Right renal pelvis (tissue), 4 donors: ENCODE measurements around the gene RNF220. TPM values are rescaled to one million over a fixed set of nuclear protein-coding genes. Genes with fewer than 3 reads are reported as not detected.

Experiments
- DNase-seq, 4 donors: peaks; one replicate each; pipeline ENCODE4 v3.0.0-alpha.2; 2013; ENCODE audit warnings: low read depth in 4 of 4, low spot score in 3 of 4, missing footprints in 1 of 4
- polyA plus RNA-seq, 4 donors: library from polyadenylated mRNA; unstranded; fragments of 120-200 nt; gene quantifications; one replicate each; pipeline ENCODE4 v1.2.1, GENCODE V29; 2013; ENCODE audit not compliant: insufficient read length in 4 of 4

The RNF220 gene
- polyA plus RNA-seq, 4 donors: 93.0 to 101 (median 95.7) TPM

DNA sequence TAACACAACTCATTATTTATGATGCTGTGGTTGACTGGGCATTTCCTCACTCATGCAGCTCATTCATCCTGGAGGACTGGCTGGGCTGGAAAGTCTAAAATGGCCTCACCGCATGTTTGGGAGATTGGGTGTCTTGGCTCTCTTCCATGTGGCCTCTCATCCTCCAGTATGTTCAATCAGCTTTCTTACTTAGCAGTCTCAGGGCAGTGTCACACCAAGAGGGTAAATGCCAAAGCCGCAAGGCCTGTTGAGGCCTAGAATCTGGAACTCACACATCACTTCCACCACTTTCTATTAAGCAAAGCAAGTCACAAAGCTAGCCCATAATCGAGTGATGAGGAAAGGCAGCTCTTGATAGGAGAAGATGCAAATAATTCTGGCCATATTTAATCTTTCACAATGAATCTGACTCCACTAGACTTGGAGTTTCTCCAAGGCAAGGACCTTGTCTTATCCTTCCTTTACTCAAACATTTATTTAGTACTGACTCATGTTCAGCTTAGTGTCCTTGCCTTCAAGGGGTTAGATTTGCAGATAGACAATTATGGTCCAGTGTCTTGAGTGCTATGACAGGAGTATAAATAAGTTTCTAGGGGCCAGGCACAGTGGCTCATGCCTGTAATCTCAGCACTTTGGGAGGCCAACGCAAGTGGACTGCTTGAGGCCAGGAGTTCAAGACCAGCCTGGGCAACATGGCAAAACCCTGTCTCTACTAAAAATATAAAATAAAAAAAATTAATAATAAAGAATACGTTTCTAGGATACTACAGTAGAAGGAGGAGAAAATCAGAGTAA lies 224.1 kb downstream of the RNF220 start:
- no peak for DNase-seq

DNA sequence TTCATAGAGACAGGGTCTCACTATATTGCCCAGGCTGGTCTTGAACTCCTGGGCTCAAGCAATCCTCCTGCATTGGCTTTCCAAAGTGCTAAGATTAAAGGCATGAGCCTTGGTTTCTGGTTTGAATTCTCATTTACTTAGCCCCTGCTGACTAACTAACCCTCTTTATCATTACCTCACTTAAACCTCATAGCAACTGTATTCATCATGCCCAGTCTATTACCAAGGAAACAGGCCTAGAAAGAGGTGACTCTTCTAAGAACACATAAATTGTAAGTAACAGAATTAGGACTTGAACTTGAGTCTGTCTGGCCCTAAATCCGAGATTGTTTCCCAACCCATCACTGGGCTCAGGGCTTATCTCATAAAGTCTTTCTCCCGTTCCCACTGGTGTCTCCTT lies 225.1 kb downstream of the RNF220 start:
- DNase-seq: no peak

DNA sequence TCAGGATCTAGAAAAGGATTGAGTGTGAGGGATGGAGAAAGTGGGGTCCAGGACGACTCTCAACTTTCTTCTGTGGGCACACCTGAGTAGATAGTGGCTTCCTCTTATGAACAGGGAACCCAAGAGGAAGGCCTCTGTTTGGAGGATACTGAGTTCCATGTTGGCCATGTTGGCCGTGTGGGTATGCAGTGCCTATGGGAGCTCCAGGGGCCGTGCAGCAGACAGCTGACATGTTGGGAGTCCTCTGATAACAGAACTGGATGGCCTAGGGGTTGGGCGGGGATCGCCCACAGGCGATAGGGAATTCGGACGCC lies 226.2 kb downstream of the RNF220 start:
- DNase-seq: no peak

DNA sequence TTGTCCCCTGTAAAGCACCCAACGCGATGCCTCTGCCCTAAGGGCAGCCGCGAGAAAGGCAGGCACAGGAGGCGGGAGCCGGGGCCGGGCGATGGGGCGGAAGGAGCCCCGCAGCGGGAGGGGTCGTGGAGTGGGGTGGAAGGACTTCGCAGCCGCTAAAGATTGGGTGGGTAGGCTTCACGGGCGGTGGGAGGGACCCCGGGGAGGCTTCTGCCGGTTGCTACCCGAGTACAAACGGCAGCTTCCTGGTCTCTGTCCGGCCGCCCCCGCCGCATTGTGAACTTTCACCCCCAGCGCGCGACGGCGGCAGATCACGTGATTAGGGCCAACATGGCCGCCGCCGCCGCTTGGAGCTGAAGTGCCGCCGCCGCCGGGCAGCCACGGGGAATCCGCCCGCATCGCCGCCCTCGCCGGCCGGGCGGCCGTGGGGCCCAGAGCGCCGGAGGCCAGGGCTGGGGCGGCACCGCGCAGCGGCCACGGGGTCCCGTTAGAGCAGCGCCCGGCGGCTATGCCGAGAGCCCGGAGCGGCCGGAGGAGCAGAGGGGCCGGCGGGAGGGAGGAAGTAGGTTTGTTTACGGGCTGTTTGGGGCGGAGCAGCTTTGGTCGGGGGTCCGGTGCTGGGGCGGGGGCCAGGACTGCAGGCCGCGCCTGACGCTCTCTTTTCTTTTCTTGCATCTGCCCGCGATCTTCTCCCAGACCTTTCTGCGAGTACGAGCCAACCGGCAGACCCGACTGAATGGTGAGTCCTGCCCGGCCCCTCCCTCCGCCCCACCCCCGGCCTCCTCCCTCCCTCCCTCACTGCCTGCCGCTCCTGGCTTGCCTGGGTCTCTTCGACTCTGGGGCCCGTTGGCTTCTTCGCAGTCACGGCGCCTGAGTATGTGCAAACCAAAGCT lies 226.8 kb downstream of the RNF220 start:
- peak; percentile 71 to 81 (median 75) for DNase-seq

DNA sequence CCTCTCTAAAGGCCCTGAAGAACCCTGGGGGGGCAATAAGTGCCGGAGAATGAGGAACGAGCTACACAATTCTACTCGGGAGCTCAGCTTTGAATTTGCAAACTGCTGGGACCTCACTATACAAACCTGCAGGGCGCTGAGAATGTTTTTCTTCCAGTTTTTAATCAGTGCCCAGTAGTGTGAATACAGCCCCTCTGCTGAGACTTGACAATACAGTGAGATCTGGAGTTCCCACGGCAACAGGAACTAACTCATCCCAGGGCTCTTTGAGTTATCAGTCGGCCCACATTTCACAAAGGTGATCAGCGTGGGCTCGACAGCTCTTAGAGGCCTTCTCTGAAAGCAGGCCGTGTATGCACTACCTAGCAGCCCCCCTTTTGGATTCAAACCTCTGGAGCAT lies 227.5 kb downstream of the RNF220 start:
- DNase-seq: no peak

DNA sequence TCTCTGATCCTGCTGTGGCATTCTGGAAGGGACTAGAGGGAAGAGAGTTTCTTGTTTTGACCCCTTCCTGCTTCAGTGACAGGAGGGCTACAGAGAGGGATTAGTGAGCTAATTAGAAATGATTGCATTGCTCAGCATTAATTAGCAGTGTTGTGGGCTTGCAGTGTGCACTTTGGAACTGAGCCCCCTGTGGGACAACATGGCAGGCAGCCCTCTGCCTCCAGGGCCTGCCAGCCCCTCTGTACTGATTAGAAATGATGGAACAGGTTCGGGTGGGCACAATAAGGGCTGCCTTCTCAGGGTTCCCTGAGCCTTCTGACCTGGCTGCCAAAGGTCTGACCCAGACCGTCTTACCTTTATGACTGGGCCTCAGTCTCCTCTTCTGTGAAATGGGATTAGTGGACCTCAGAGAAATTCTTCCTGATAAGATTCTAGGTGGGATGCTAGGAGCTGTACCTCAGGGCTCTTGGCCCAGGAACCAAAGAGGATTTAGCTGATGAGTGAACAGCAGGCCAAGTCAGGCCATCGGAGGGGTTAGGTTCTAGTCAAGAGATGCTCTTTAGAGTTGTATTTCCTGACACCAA lies 229.6 kb downstream of the RNF220 start:
- DNase-seq: no peak

DNA sequence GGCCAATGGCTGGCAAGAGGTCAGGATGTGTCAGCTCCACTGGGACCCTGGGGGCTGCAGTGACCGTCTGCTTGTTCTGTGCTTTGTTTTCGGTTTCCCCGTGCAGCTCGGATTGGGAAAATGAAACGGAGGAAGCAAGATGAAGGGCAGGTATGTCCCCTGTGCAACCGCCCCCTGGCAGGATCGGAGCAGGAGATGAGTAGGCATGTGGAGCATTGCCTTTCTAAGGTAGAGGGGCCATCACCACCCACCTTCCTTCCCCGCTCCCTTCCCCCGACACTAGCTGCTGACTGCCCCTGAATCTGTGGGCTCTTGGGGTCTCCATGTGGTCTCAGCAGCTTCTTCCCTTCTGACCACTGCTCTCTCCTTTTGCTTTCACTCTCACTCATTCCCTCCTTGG lies 230.4 kb downstream of the RNF220 start:
- no peak for DNase-seq

DNA sequence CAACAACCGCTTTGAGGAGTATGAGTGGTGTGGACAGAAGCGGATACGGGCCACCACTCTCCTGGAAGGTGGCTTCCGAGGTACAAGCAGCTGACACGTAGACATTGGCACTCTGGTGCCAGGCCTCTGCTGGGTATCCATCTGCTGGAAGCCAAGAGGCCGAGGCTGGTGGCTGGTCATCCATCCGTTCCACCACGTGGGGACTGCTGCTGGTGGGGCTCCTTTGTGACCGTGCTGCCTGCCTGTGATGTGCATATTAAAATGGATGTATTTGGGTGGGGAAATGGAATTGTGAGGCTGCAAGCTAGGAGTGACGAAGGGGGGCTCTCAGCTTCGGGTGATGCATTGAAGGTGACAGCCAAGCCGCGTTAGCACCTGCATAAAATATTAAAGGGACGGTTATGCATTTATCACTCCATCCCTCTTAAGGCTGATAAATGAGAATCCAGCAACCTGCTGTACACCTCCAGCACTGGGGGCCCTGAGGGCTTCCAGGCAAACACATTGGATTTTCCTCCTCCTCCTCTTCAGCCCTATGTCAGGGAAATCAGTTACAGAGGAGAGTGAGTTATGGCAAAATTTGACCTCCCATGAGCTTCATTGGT lies 231.1 kb downstream of the RNF220 start:
- DNase-seq: no peak

DNA sequence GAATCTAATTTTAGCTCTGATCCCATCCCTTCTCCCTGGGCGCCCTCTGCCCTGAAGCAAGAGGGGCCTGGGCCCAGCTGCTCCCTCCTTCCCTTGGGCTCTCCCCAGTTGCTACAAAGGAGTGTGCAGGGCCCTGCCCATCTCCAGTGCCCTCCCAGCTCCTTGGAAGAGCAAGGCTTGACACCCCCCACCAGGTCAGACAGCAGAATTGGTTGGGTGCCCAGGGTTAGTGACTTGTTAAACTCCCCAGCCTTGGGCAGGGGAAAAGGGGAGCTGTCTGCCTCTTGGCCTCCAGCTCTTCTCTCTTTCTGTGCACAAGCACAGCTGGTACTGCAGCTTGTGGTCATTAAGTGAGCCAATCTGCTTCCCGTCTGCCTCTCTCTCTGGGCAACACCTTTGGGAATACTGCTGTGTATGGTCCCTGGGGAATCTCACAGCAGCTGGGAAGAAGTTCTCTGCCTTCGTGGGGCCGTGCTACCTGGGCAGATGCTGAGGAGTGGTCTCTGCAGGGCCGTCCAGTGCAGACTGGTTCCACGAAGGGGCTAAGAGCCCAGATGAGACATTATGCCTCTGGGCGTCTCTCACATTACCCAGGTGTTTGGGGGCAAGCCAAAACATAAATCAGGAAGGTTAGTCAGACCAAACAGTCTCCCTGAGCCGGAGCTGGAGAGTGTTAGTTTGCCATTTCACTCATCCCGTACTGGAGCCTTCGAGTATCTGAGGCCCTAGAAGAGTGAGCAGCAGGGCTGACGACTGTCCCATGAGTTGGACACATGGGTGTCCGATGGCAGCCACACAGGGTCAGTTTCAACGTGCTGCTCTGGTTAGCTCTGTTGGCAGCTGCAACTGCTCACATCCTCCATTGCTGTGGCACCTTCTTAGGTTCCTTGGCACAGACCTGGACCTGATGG lies 231.9 kb downstream of the RNF220 start:
- no peak for DNase-seq

DNA sequence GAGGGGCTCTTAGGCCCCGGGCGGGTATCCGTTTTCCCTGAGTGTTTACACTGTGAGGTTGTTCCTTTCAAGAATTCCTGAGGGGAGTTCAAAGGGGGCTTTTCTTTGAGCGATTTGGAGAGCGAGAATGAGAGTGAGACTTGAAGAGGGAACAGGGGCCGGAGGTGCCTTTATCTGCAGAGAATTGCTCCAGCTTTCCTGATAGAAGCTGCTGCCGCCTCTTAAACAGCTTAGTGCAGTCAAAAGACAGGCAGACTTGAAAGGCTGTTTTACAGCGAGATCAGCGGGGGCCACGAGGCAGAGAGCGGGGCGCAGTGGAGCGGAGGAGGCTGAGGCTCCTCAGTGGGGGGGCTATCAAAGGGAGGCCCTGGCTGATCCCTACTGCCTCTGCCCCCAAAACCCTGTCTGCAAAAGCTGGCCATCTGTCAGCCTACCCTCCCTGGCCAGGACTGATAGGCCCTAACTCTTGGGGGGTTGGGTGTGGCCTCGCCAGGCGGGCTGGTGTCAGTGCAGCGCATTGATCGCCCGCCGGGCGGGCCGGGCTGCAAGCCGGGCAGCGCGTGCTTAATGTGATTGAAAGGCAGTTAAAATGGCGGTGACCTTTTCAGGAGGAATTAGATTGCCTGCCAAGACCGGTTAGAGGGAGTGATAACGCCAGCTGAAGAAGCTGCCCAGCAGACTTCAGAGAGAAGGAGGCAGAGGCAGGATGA lies 232.8 kb downstream of the RNF220 start:
- no peak for DNase-seq

DNA sequence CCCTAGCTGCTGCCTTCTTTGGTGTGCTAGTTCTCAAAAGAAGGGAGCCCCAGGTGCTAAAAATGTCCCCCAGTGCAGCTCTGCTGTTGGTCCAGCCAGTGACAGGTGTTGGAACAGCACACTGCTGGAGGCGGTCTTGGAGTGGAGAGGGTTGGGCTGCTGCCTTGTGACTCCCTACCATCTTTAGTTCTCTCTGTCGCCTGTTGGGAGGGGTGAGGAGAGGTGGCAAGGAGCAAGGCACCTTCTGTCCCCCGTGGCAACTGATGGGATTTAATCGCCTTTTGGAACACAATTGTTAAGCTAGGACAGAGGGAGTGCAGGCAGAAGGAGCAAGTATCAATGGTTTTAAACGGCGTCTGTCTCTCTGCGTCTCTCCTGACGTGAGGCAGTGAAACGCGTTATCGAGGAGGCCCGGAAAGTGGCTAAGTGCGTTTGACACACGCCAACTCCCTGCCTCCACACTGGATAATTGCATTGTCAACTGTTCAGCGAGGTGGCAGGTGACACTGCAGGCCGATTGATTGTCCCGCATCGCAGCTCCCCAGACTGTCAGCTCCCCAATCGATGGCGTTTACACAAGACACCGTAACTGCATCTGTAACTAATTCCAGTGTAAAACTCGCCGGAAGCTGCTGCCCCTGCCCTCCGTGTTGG lies 235.3 kb downstream of the RNF220 start:
- DNase-seq: no peak

DNA sequence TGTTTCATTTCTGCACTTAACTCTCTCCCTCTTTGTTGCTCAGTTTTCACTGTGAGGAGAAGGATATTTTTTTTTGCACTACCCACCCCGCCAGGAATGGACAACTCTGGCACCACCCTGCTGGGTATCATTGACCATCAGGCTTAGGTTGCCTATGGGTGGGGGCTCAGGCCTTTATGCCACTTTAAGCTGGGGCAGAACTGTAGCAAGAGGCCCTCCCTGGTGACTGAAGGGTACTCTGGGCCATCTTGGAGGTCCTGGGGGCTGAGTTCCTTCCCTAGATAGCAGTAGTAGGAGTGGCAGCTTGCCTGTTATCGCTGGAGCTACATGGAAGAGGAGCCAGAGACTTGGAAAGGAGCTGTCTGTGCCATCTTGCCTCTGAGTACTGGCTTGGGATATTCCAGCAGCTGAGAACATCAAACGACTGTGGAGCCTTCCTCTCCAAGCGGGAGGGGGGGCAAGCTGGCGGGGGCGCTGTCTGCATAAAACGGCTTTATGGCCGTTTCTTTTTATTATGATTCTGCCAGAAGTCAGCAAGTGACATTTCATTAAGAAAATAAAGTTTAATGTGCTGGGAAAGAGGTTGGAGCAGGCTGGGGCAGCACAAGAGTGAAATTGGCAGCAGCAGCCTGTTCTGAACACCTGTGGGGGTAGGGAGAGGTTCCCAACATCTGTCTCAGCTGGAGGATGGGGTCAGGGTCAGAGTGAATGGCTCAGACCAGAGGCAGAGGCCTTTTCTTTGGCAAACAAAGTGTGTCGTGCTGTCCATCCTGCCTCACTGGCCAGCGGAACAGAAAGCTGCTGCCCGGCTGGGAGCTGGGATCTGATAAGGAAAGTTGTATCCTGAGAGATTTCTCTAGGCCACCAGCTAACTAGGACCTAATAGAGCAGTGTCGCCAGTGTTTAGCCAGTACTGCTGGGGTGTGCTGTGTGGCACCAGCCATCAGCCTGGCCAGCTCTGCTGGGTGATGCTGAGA lies 236.4 kb downstream of the RNF220 start:
- no peak for DNase-seq

DNA sequence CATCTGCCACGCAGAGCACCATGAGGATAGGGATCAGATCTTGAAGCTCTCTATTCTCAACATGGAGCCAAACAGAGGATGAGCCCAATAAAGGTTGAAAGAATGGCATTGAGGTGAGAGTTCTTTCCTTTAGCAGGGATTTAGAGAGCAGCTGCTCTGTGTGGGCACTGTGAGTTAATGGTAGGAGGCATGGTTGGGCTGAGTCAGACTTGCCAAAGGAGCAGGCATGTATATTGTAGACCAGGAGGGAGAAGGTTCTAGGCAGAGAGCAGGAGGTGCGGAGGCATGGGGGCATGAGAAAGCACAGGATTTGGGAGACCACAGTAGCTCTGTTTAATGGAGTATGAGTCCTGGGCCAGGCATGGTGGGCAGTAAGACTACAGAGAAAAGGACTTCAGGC lies 237.2 kb downstream of the RNF220 start:
- no peak for DNase-seq

DNA sequence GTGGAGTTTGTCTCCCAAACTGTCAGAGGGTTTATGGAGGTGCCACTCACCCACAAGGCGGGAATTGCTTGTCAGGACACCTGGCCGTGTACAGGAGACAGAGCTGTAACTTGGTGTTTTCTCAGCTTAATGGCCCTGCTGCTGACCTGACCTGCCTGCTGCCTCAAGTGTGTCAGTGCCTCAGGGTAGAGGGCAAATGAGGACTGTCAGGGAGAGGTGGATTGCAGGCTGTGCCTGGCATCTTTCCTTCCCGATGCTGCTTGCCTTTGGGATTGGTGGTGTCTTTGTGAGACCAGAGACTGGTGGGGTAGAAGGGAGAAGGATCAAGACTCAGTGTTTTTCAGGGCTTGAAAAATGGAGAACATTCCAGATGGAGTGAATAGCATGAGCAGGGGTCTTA lies 237.9 kb downstream of the RNF220 start:
- DNase-seq: no peak

DNA sequence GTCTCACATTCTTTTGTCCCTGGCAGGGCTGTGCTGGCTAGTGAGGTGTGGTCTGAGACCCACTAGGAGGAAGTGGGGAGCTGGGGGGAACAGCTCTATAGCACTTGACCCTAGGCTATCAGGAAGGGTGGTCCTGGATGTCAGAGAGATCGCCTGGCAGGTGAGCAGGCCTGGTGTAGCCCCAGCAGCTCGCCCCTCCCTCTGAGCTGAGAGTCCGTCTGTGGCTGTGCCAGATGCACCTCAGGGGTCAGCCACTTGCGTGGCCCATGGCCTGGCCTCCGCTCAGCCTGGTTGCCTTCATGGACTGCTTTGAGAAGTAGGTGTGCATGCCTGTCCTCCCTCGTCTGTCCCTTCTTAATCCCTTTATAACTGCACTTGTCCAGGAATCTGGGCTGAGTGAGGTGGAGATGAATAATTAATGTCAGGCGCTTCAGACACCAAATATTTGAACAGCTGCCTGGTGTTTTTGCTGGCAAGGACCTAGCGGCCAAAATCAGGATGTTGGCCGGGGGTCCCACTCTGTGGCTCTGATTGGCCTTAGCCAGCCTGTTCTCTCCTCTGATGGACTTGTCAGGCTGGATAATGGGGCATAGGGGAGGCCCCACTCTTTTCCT lies 238.8 kb downstream of the RNF220 start:
- no peak for DNase-seq

DNA sequence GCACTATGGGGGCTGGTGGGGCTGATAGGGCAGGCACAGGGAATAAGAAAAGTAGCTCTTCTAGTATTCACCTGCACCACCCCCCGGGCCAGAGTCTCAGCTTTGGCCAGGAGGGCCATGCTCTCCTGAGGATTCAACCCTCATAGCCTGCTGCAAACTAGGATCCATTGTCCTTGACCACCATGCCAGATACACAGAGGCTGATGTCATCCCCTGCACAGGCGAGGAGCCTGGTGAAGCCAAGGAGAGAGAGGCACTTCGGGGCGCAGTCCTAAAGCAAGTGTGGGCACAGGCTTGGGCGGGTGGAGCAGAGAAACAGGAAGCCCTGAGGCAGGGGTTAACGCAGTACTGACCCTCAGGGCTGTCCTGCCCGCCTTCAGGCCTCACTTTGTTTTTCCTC lies 239.8 kb downstream of the RNF220 start:
- DNase-seq: no peak

DNA sequence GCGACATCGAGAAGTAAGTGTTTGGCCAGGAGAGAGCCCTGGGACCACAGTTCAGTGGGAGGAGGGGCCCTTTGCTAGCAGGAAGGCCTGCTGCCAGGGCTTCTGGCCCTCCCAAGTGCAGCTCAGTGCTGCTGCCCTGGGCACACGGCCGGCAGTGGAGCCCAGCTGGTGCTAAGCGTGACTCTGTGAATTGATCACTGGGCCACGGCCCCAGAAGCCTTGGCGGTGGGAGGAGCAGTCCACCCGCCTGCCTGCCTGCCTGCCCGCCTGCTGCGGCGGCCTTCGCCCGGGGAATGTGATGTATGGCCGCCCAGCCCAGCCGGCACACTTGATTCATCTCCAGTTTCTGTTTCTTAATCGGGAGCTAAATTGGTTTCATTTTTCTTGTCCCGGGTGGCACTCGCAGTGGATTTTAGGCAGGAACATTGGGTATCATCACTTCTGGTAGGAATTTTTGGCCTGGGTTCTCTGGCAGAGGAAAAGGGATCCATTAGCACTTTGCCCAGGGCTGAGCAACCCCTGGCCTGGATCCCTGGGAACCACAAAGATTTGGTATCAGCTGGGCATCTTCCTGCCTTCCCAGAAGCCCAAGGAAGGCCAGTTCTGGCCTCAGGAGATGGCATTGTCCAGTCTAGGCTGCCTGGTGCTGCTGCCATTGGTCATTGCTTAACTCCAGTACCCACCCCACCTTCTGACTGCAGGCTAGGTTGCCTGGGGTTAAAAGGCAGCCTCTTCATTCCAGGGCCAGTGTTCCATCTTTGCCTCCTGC lies 240.6 kb downstream of the RNF220 start:
- DNase-seq: no peak
